SK-N-SH (cell line): ENCODE results near the gene TBC1D19. TPM values are rescaled to one million over a fixed set of nuclear protein-coding genes. Genes with fewer than 3 reads are reported as not detected.

Experiments used
- CTCF ChIA-PET: fragments of 300-600, 350-600 bp; formaldehyde crosslinking; extraction: SDS; loops from one replicate; lab custom pipeline; 2021; lab: Yijun Ruan, JAX
- POLR2A ChIA-PET: fragments of 350-600 bp; sonication (Branson Sonifier 250); formaldehyde crosslinking; extraction: SDS; loops from one replicate; lab custom pipeline; 2020; ENCODE audit warnings: antibody characterized with exemption, inconsistent platforms; lab: Yijun Ruan, JAX
- DNase-seq: peaks from one replicate; pipeline ENCODE4 v3.0.0; 2012
- H2AFZ ChIP-seq: fragments of 200-600 bp; sonication (generic); 2 replicates; pipeline ENCODE4 v1.8.1; 2016; ENCODE audit warnings: antibody characterized with exemption, mild to moderate bottlenecking, low read depth
- H3F3A ChIP-seq: fragments of 200-600 bp; sonication (generic); replicated peaks from 2 replicates; pipeline ENCODE3; 2016; ENCODE audit warnings: antibody characterized with exemption, mild to moderate bottlenecking; ENCODE audit not compliant: insufficient read depth
- H3K27ac ChIP-seq, 2 experiments: fragments of 200-500 bp in 1 of 2; fragments of 200-600 bp in 1 of 2; sonication (Bioruptor generic) in 1 of 2; sonication (generic), shearing (Covaris generic) in 1 of 2; 2 replicates each; pipeline versions ENCODE4 v1.5.1 to v1.6.1; 2014 to 2016; ENCODE audit warnings: low read depth in 2 of 2, inconsistent platforms in 1 of 2, low read length in 1 of 2, mild to moderate bottlenecking in 1 of 2, mixed read lengths in 1 of 2
- H3K27me3 ChIP-seq: fragments of 200-600 bp; sonication (generic), shearing (Covaris generic); 2 replicates; pipeline ENCODE4 v1.6.1; 2016; ENCODE audit warnings: mixed run types; ENCODE audit not compliant: insufficient read depth
- H3K36me3 ChIP-seq, 2 experiments: fragments of 200-500 bp in 1 of 2; fragments of 200-600 bp in 1 of 2; sonication (Bioruptor generic) in 1 of 2; sonication (generic) in 1 of 2; replicated peaks in 1 of 2; 2 replicates each; pipeline versions ENCODE3 to v1.5.1; 2014 to 2016; ENCODE audit warnings: low read length in 1 of 2, mild to moderate bottlenecking in 1 of 2; ENCODE audit not compliant: insufficient read depth in 2 of 2, control insufficient read depth in 1 of 2
- H3K4me1 ChIP-seq, 2 experiments: fragments of 200-500 bp in 1 of 2; fragments of 200-600 bp in 1 of 2; sonication (Bioruptor generic) in 1 of 2; sonication (generic), shearing (Covaris generic) in 1 of 2; 2 replicates each; pipeline versions ENCODE4 v1.5.1 to v1.6.1; 2014 to 2016; ENCODE audit warnings: low read depth in 1 of 2, low read length in 1 of 2, mixed run types in 1 of 2; ENCODE audit not compliant: insufficient read depth in 2 of 2, control insufficient read depth in 1 of 2
- H3K4me2 ChIP-seq: fragments of 200-600 bp; sonication (generic), shearing (Covaris generic); 2 replicates; pipeline ENCODE4 v1.6.1; 2017; ENCODE audit warnings: mixed run types
- H3K4me3 ChIP-seq, 2 experiments: fragments of 200-500 bp in 1 of 2; fragments of 200-600 bp in 1 of 2; sonication (Bioruptor generic) in 1 of 2; sonication (generic), shearing (Covaris generic) in 1 of 2; 2 replicates each; pipeline versions ENCODE4 v1.5.1 to v1.8.1; 2014 to 2016; ENCODE audit warnings: low read depth in 2 of 2, inconsistent platforms in 1 of 2, low read length in 1 of 2, mild to moderate bottlenecking in 1 of 2, mixed read lengths in 1 of 2, moderate library complexity in 1 of 2
- H3K79me2 ChIP-seq: fragments of 200-600 bp; sonication (generic); 2 replicates; pipeline ENCODE4 v1.8.1; 2017; ENCODE audit warnings: mild to moderate bottlenecking; ENCODE audit not compliant: insufficient read depth
- H3K9ac ChIP-seq: fragments of 200-600 bp; sonication (generic); 2 replicates; pipeline ENCODE4 v1.6.1; 2017; ENCODE audit warnings: mixed run types
- H3K9me2 ChIP-seq: fragments of 200-600 bp; sonication (generic); 2 replicates; pipeline ENCODE4 v1.6.1; 2017; ENCODE audit warnings: mixed run types
- H3K9me3 ChIP-seq: fragments of 200-600 bp; sonication (generic); 2 replicates; pipeline ENCODE4 v1.6.1; 2017; ENCODE audit warnings: mixed run types, mild to moderate bottlenecking, moderate library complexity
- H4K20me1 ChIP-seq: fragments of 200-600 bp; sonication (generic); 2 replicates; pipeline ENCODE4 v1.6.1; 2017; ENCODE audit warnings: mild to moderate bottlenecking, mixed run types; ENCODE audit not compliant: insufficient read depth
- CTCF ChIP-seq: fragments of 200-600 bp; sonication (generic); IDR thresholded peaks from 2 replicates; pipeline ENCODE4 v1.6.1; 2017; ENCODE audit warnings: antibody characterized with exemption, mild to moderate bottlenecking, moderate library complexity
- EZH2phosphoT487 ChIP-seq: fragments of 200-600 bp; sonication (generic); IDR thresholded peaks from 2 replicates; pipeline ENCODE4 v1.6.1; 2017; ENCODE audit warnings: low read depth, mixed run types, mild to moderate bottlenecking, antibody characterized with exemption, moderate library complexity, borderline replicate concordance
- FOXJ3 ChIP-seq: sonication (generic); formaldehyde crosslinking; IDR thresholded peaks from 2 replicates; pipeline ENCODE4 v1.5.1; 2020; ENCODE audit warnings: mild to moderate bottlenecking, missing genetic modification reagents
- GATA2 ChIP-seq: sonication (generic); formaldehyde crosslinking; IDR thresholded peaks from 2 replicates; pipeline ENCODE4 v1.5.0; 2020; ENCODE audit warnings: mild to moderate bottlenecking, missing genetic modification reagents
- MAX ChIP-seq: IDR thresholded peaks from 2 replicates; pipeline ENCODE4 v1.4.0; 2012; ENCODE audit warnings: low read depth
- MEF2A ChIP-seq: IDR thresholded peaks from 2 replicates; pipeline ENCODE4 v1.4.0; 2012; ENCODE audit warnings: low read depth, borderline replicate concordance
- NRF1 ChIP-seq: IDR thresholded peaks from 2 replicates; pipeline ENCODE4 v1.6.1; 2012; ENCODE audit warnings: low read depth, mild to moderate bottlenecking, low read length
- PBX3 ChIP-seq: IDR thresholded peaks from 2 replicates; pipeline ENCODE4; 2012
- RAD21 ChIP-seq: IDR thresholded peaks from 2 replicates; pipeline ENCODE4 v1.6.1; 2012; ENCODE audit warnings: mild to moderate bottlenecking, low read length
- RCOR1 ChIP-seq: fragments of 150-350 bp; IDR thresholded peaks from 2 replicates; pipeline ENCODE4 v1.6.1; 2017; ENCODE audit warnings: antibody characterized with exemption, low read length
- RFX5 ChIP-seq: IDR thresholded peaks from 2 replicates; pipeline ENCODE4 v1.6.1; 2012; ENCODE audit warnings: mild to moderate bottlenecking, improper control_type of control experiment, low read length
- RXRA ChIP-seq: IDR thresholded peaks from 2 replicates; pipeline ENCODE4 v1.4.0; 2012; ENCODE audit warnings: low read depth, mild to moderate bottlenecking, borderline replicate concordance
- TEAD4 ChIP-seq: IDR thresholded peaks from 2 replicates; pipeline ENCODE4 v1.4.0; 2012; ENCODE audit warnings: mild to moderate bottlenecking, borderline replicate concordance; ENCODE audit not compliant: insufficient read depth
- USF1 ChIP-seq: IDR thresholded peaks from 2 replicates; pipeline ENCODE4 v1.4.0; 2012; ENCODE audit warnings: low read depth, borderline replicate concordance
- WGBS: methylation state at CpG from one replicate; pipeline ENCODE4 v1.1.6; 2017; ENCODE audit warnings: low lambda C conversion rate; 5-methylcytosine and 5-hydroxymethylcytosine counted together
- polyA plus RNA-seq, 3 experiments: library from polyadenylated mRNA; depleted of rRNA; stranded (reverse); fragments of >200 nt; gene quantifications; 2 replicates each; pipeline ENCODE4 v1.2.3, GENCODE V29; 2012

Gene TBC1D19
- polyA plus RNA-seq, 1 of the 3 experiments (the other 2 are of a cell fraction): 4.2 TPM

GRCh38 chr4:26632916-26633315 lies 49.0 kb downstream of the TBC1D19 start:
- POLR2A ChIA-PET: no interaction called here

More at GRCh38 chr4:26632916-26633315, 49.0 kb downstream of the TBC1D19 start:
- CTCF ChIA-PET: interaction anchor here (1.3 kb wide), 1 partner anchor 173 kb away, joined by 3 read pairs; no protein-coding TSS in a partner anchor
- no peak overlapping the region; a peak in 1 of 4 replicates for H3K27ac ChIP-seq
- H3F3A ChIP-seq: no peaks in the 10 kb centered on the region
- H3K4me3 ChIP-seq: no peak overlapping the region
- H2AFZ ChIP-seq: no peak overlapping the region
- no peak for DNase-seq
- H4K20me1 ChIP-seq: no peaks in the 10 kb centered on the region
- H3K4me1 ChIP-seq: no peaks in the 10 kb centered on the region
- no peak overlapping the region for H3K9ac ChIP-seq
- H3K9me2 ChIP-seq: no peaks in the 10 kb centered on the region
- WGBS: 94% methylated on average over 1 of the region's 1 CpG
- TF ChIP-seq TEAD4 (no peak), RFX5 (no peak), RCOR1 (no peak), MEF2A (no peak), FOXJ3 (CRISPR knock-in tag) (no peak), GATA2 (CRISPR knock-in tag) (no peak), EZH2phosphoT487 (no peak), CTCF (no peak), RAD21 (no peak), RXRA (no peak), NRF1 (no peak), MAX (no peak), PBX3 (no peak), USF1 (no peak)
- H3K4me2 ChIP-seq: no peak overlapping the region
- H3K9me3 ChIP-seq: no peaks in the 10 kb centered on the region; the same call in 1 of the 2 replicates
- H3K79me2 ChIP-seq: no peaks in the 10 kb centered on the region
- no peaks in the 10 kb centered on the region for H3K27me3 ChIP-seq
- peaks cover 0 to 24% of the 10 kb centered on the region in 2 experiments for H3K36me3 ChIP-seq
